PC-9 (cell line): ENCODE measurements around the gene NUBPL.

Source experiments
- CTCF ChIP-seq: fragments of 200-600 bp; sonication (generic); conservative IDR thresholded peaks from 2 replicates; pipeline ENCODE4 v1.6.1; 2017; ENCODE audit warnings: mixed run types, antibody characterized with exemption, mild to moderate bottlenecking, moderate library complexity
- EZH2 ChIP-seq: fragments of 200-600 bp; sonication (generic); IDR thresholded peaks from 2 replicates; pipeline ENCODE4 v1.8.0; 2017; ENCODE audit warnings: antibody characterized with exemption, low read depth

GRCh38 chr14:31898838-31899528 lies 337.8 kb downstream of the NUBPL start:
- no peak for TF ChIP-seq CTCF
- no peak for TF ChIP-seq EZH2
